ENCODE measurements around the gene AOPEP. TPM values are rescaled to one million over a fixed set of nuclear protein-coding genes. Genes with fewer than 3 reads are reported as not detected.

The AOPEP gene
- total RNA-seq, 6 donors from 2014 or later: 55.4 to 410 (median 111) TPM

DNA sequence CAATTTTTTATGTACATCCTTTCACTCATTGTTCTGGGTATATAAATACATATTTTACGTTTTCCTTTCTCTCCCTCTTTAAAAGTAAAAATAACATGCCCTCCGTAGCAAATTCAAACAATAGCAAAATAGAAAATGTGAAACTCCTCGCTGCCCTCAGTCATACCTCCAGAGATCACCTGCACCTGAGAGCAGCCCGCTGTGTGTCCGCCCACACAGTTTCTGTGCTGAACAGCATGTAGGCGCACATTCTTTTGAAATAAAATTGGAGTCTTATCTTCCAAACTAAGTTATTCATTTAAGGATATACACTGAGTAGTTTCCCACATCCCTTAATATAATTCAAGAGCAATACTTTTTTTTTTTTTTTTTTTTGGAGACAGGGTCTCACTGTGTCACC lies 255.7 kb downstream of the AOPEP start:
- no peak for ATAC-seq (ENCODE audit: low FRiP score in 2 of 2)
- WGBS, 2 donors: 90 to 92% methylated on average over 6 of the region's 6 CpGs
- H3K27ac ChIP-seq: no peak overlapping the region

DNA sequence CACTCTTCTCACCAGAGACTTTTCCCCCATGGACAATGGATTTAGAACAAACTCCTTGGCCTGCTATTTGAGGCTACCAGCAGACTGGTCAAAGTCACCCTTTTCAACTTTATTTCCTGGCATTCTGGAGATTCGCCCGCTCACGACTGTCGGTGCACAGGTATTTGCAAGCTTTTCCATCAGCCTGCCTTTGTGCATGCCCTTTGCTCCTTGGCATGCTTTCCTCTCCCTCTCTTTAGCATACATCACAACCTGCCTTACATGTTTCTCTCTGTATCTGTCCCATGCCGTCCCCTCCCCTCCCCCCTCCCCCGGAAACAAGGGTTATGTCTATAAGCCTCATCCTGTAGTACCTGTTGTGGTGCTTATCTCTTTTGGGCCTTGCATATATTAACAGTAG lies 257.1 kb downstream of the AOPEP start:
- TF ChIP-seq POLR2A (IDR thresholded peaks at IDR 0.05) (no peak), EP300 (IDR thresholded peaks at IDR 0.05) (no peak)
- TF ChIP-seq, protein P1, sequence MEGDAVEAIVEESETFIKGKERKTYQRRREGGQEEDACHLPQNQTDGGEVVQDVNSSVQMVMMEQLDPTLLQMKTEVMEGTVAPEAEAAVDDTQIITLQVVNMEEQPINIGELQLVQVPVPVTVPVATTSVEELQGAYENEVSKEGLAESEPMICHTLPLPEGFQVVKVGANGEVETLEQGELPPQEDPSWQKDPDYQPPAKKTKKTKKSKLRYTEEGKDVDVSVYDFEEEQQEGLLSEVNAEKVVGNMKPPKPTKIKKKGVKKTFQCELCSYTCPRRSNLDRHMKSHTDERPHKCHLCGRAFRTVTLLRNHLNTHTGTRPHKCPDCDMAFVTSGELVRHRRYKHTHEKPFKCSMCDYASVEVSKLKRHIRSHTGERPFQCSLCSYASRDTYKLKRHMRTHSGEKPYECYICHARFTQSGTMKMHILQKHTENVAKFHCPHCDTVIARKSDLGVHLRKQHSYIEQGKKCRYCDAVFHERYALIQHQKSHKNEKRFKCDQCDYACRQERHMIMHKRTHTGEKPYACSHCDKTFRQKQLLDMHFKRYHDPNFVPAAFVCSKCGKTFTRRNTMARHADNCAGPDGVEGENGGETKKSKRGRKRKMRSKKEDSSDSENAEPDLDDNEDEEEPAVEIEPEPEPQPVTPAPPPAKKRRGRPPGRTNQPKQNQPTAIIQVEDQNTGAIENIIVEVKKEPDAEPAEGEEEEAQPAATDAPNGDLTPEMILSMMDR (IDR thresholded peaks at IDR 0.05): no peak
- H3K9me3 ChIP-seq: no peaks in the 10 kb centered on the region
- no peaks in the 10 kb centered on the region for H3K36me3 ChIP-seq
- DNase-seq (no peak), ATAC-seq (ENCODE audit: low FRiP score in 2 of 2) (no peak)
- H3K27ac ChIP-seq: no peak overlapping the region
- H3K4me3 ChIP-seq: no peak overlapping the region
- H3K27me3 ChIP-seq: no peaks in the 10 kb centered on the region
- WGBS, 2 donors: 95 to 96% methylated on average over 6 of the region's 6 CpGs
- H3K4me1 ChIP-seq: no peaks in the 10 kb centered on the region

More for the DNA sequence above, 255.7 kb downstream of the AOPEP start:
- Histone ChIP-seq H3K27me3 (no peaks in the 10 kb centered on the region), H3K4me1 (no peaks in the 10 kb centered on the region), H3K36me3 (no peaks in the 10 kb centered on the region), H3K4me3 (no peak overlapping the region), H3K9me3 (no peaks in the 10 kb centered on the region)
- no peak for DNase-seq
- no peak for TF ChIP-seq EP300 (IDR thresholded peaks at IDR 0.05)
- TF ChIP-seq POLR2AphosphoS5 (IDR thresholded peaks at IDR 0.05): no peak
- TF ChIP-seq, protein P1 (IDR thresholded peaks at IDR 0.05): no peak
- no peak for TF ChIP-seq POLR2A (IDR thresholded peaks at IDR 0.05)

DNA sequence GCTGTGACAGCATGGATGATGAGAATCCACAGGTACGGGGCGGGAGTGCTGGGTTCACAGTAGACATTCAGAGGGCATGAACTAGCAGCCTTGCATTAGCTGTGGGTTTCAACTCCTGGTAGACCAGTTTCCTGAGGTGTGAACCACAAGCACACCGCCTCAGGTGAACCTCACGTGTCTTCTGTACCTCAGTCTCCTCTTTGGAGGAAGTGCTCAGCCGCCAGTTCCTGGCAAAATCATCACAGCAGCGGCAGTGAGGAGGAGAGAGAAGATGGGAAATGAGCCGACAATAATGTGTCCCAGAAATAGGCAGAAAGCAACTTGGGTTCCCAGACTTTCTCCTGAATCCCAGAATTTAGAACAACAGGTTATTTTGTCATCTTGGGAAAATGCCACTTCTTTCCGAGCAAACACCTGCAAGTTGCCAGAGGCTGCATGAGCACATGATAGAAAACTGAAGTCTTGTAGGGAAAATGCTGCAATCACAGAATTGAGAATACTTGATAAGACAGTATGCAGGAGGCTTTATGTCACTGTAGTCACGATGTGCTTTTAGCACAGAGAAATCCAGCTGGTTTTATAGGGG lies 258.5 kb downstream of the AOPEP start:
- no peaks in the 10 kb centered on the region for H3K4me1 ChIP-seq
- no peaks in the 10 kb centered on the region for H3K27me3 ChIP-seq
- 78 to 82% methylated on average over 9 of the region's 9 CpGs for WGBS, 2 donors
- H3K27ac ChIP-seq: no peak overlapping the region
- no peaks in the 10 kb centered on the region for H3K9me3 ChIP-seq
- DNase-seq (no peak), ATAC-seq (ENCODE audit: low FRiP score in 2 of 2) (no peak)
- H3K4me3 ChIP-seq: no peak overlapping the region
- H3K36me3 ChIP-seq: no peaks in the 10 kb centered on the region
- TF ChIP-seq POLR2AphosphoS5 (IDR thresholded peaks at IDR 0.05): no peak
- TF ChIP-seq POLR2A (IDR thresholded peaks at IDR 0.05): no peak
- TF ChIP-seq EP300 (IDR thresholded peaks at IDR 0.05): no peak
- TF ChIP-seq, protein P1 (IDR thresholded peaks at IDR 0.05): no peak

- ATAC-seq (ENCODE audit: low FRiP score in 2 of 2): peak in 1 of 2 donors; percentile 71
- 65 to 75% methylated on average over 3 of the region's 3 CpGs for WGBS, 2 donors
Measured at GRCh38 chr9:94985649-94986048, 259.1 kb downstream of the AOPEP start.

More at GRCh38 chr9:94985649-94986048, 259.1 kb downstream of the AOPEP start:
- no peaks in the 10 kb centered on the region for H3K4me1 ChIP-seq
- no peak overlapping the region for H3K27ac ChIP-seq
- H3K9me3 ChIP-seq: no peaks in the 10 kb centered on the region
- no peak overlapping the region for H3K4me3 ChIP-seq
- no peaks in the 10 kb centered on the region for H3K27me3 ChIP-seq
- DNase-seq: peak in 1 of 2 donors; percentile 71
- H3K36me3 ChIP-seq: no peaks in the 10 kb centered on the region
- TF ChIP-seq POLR2AphosphoS5 (IDR thresholded peaks at IDR 0.05): no peak
- TF ChIP-seq POLR2A (IDR thresholded peaks at IDR 0.05): no peak
- TF ChIP-seq EP300 (IDR thresholded peaks at IDR 0.05): no peak
- TF ChIP-seq, protein P1 (IDR thresholded peaks at IDR 0.05): no peak

All from upper lobe of left lung (tissue), 6 donors.